Neuronal stem cell (in vitro differentiated cells): ENCODE measurements around the gene ZBBX.

Experiments
- DNase-seq: peaks from one replicate; pipeline ENCODE4 v3.0.0-alpha.2; 2013; ENCODE audit warnings: low spot score
- H2AFZ ChIP-seq: one replicate; pipeline ENCODE4 v1.6.1; 2013; ENCODE audit warnings: mild to moderate bottlenecking, low read length, inconsistent platforms
- H2AK5ac ChIP-seq: 2 replicates; pipeline ENCODE4 v1.6.1; 2013; ENCODE audit warnings: low read depth, mild to moderate bottlenecking, inconsistent platforms, low read length, moderate library complexity, mixed read lengths
- H2BK120ac ChIP-seq: 2 replicates; pipeline ENCODE4 v1.6.1; 2013; ENCODE audit warnings: low read depth, mild to moderate bottlenecking, inconsistent platforms, low read length, moderate library complexity, mixed read lengths
- H2BK12ac ChIP-seq: one replicate; pipeline ENCODE4 v1.6.1; 2013; ENCODE audit warnings: low read length, inconsistent platforms
- H2BK15ac ChIP-seq: 2 replicates; pipeline ENCODE4 v1.6.1; 2013; ENCODE audit warnings: mild to moderate bottlenecking, low read length, inconsistent platforms, mixed read lengths
- H2BK5ac ChIP-seq: one replicate; pipeline ENCODE4 v1.6.1; 2013; ENCODE audit warnings: inconsistent platforms, mild to moderate bottlenecking, low read length, moderate library complexity
- H3K14ac ChIP-seq: one replicate; pipeline ENCODE4 v1.6.1; 2013; ENCODE audit warnings: low read length, inconsistent platforms
- H3K18ac ChIP-seq: 2 replicates; pipeline ENCODE4 v1.6.1; 2013; ENCODE audit warnings: low read length, inconsistent platforms
- H3K23ac ChIP-seq: 2 replicates; pipeline ENCODE4 v1.6.1; 2013; ENCODE audit warnings: low read depth, mild to moderate bottlenecking, mixed read lengths, low read length, inconsistent platforms; ENCODE audit not compliant: poor library complexity
- H3K27ac ChIP-seq: replicated peaks from 3 replicates; pipeline ENCODE4 v1.5.1; 2013; ENCODE audit warnings: low read length, inconsistent platforms
- H3K27me3 ChIP-seq, 3 experiments: 2 replicates each; pipeline ENCODE4 v1.6.1; 2013; ENCODE audit warnings: low read length in 3 of 3, mild to moderate bottlenecking in 2 of 3, inconsistent platforms in 1 of 3, low read depth in 1 of 3, mixed read lengths in 1 of 3, moderate library complexity in 1 of 3; ENCODE audit not compliant: control insufficient read depth in 3 of 3, insufficient read depth in 3 of 3
- H3K36me3 ChIP-seq, 2 donors: replicated peaks in 1 of 2; 2 replicates each; pipeline ENCODE4 v1.6.1; 2013; ENCODE audit warnings: low read length in 2 of 2; ENCODE audit not compliant: control insufficient read depth in 2 of 2, insufficient read depth in 2 of 2
- H3K4ac ChIP-seq: 2 replicates; pipeline ENCODE4 v1.6.1; 2013; ENCODE audit warnings: inconsistent platforms, mild to moderate bottlenecking, low read length, moderate library complexity
- H3K4me1 ChIP-seq, 2 donors: 1 replicate in 1 of 2; 2 replicates in 1 of 2; pipeline ENCODE4 v1.6.1; 2013; ENCODE audit warnings: low read length in 2 of 2, low read depth in 1 of 2; ENCODE audit not compliant: control insufficient read depth in 2 of 2, insufficient read depth in 1 of 2
- H3K4me2 ChIP-seq: one replicate; pipeline ENCODE4 v1.6.1; 2013; ENCODE audit warnings: mild to moderate bottlenecking, low read length, inconsistent platforms; ENCODE audit not compliant: insufficient read depth, poor library complexity, severe bottlenecking
- H3K4me3 ChIP-seq, 2 donors: 2 replicates each; pipeline ENCODE4 v1.5.1; 2013; ENCODE audit warnings: low read length in 2 of 2, mild to moderate bottlenecking in 2 of 2, inconsistent platforms in 1 of 2, moderate library complexity in 1 of 2
- H3K79me1 ChIP-seq: one replicate; pipeline ENCODE4 v1.6.1; 2013; ENCODE audit warnings: low read depth, mild to moderate bottlenecking, inconsistent platforms, low read length, moderate library complexity
- H3K9ac ChIP-seq: one replicate; pipeline ENCODE4 v1.6.1; 2013; ENCODE audit warnings: mild to moderate bottlenecking, low read depth, low read length, inconsistent platforms; ENCODE audit not compliant: poor library complexity
- H3K9me3 ChIP-seq, 2 donors: replicated peaks in 1 of 2; 2 replicates each; pipeline versions ENCODE3 to v1.6.1; 2013; ENCODE audit warnings: low read length in 2 of 2, mild to moderate bottlenecking in 2 of 2, inconsistent platforms in 1 of 2, low read depth in 1 of 2, mixed read lengths in 1 of 2, moderate library complexity in 1 of 2; ENCODE audit not compliant: control insufficient read depth in 2 of 2, insufficient read depth in 1 of 2
- H4K8ac ChIP-seq: one replicate; pipeline ENCODE4 v1.6.1; 2013; ENCODE audit warnings: low read depth, mild to moderate bottlenecking, inconsistent platforms, low read length, moderate library complexity
- H4K91ac ChIP-seq: one replicate; pipeline ENCODE4 v1.6.1; 2013; ENCODE audit warnings: low read length, low read depth, mild to moderate bottlenecking, inconsistent platforms; ENCODE audit not compliant: poor library complexity
- WGBS, 2 donors: extraction: QIAGEN DNeasy Blood & Tissue Kit; methylation state at CpG; one replicate each; pipeline ENCODE4 v1.1.7; 2013; ENCODE audit warnings: missing lambda C conversion rate in 2 of 2, mixed read lengths in 1 of 2; ENCODE audit not compliant: insufficient read length in 2 of 2, insufficient replicate concordance in 1 of 2; ENCODE audit errors: extremely low coverage in 2 of 2; 5-methylcytosine and 5-hydroxymethylcytosine counted together

ZBBX gene

DNA sequence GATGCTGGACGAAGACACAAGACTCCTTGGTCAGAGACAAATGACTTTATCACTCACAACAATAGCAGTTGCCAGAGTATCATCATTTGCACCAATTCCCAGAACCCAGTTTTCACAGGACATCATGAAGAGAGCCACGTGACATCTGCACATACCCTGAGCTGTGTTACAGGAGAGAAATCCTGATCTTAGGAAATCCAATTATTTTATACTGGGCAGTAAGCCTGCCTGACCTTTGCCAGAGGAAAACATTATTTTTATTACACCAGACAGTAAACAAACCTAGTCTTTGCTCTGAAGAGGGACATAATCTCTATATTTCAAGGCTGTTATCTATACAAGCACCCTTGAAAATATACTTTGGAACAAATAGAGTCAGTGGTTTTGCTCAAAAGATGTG, 77.4 kb downstream of the ZBBX start:
- no peak overlapping the region for H2BK5ac ChIP-seq
- no peak overlapping the region for H2BK15ac ChIP-seq
- no peak overlapping the region for H3K23ac ChIP-seq
- H4K8ac ChIP-seq: no peak overlapping the region
- no peaks in the 10 kb centered on the region for H3K79me1 ChIP-seq
- H3K18ac ChIP-seq: no peak overlapping the region
- no peaks in the 10 kb centered on the region for H3K9me3 ChIP-seq
- H3K4me2 ChIP-seq: no peak overlapping the region
- no peak overlapping the region for H3K4ac ChIP-seq
- no peak overlapping the region for H2AFZ ChIP-seq
- no peak overlapping the region for H3K4me3 ChIP-seq
- H3K14ac ChIP-seq: no peak overlapping the region
- H2AK5ac ChIP-seq: no peak overlapping the region
- no peak overlapping the region for H3K27ac ChIP-seq
- DNase-seq: no peak
- H2BK120ac ChIP-seq: no peak overlapping the region
- no peak overlapping the region for H4K91ac ChIP-seq
- H3K27me3 ChIP-seq: no peaks in the 10 kb centered on the region
- no peaks in the 10 kb centered on the region for H3K4me1 ChIP-seq
- H3K36me3 ChIP-seq: no peaks in the 10 kb centered on the region
- H3K9ac ChIP-seq: no peak overlapping the region
- WGBS, 2 donors: no CpG with 5 or more reads among the region's 2 CpGs
- H2BK12ac ChIP-seq: no peak overlapping the region

DNA sequence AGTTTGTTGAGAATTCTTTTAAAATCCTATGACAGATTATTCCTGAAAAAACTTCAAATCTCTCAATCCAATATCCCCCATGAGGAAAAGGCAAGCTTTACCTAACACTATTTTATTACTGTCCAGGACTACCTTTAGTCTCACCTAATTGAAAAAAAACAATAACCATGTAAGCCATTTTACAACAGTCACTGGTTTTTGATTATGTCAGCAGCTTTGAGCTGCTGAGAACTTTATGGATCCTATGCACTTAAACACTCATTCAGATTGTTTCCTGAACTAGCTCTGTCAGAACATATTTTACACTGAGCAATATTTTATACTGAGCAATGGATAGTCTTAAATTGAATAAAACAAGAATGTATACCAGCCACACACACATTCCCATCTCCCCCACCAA, 79.9 kb downstream of the ZBBX start:
- Histone ChIP-seq H3K23ac (no peak overlapping the region), H3K4me1 (no peaks in the 10 kb centered on the region), H3K4me2 (no peak overlapping the region), H2AK5ac (no peak overlapping the region), H2AFZ (no peak overlapping the region), H2BK12ac (no peak overlapping the region), H3K27me3 (no peaks in the 10 kb centered on the region), H2BK5ac (no peak overlapping the region), H3K79me1 (no peaks in the 10 kb centered on the region), H3K9me3 (no peaks in the 10 kb centered on the region), H4K8ac (no peak overlapping the region), H3K9ac (no peak overlapping the region), H2BK15ac (no peak overlapping the region), H3K27ac (no peak overlapping the region), H4K91ac (no peak overlapping the region), H3K18ac (no peak overlapping the region), H3K4ac (no peak overlapping the region), H3K4me3 (no peak overlapping the region), H2BK120ac (no peak overlapping the region), H3K36me3 (no peaks in the 10 kb centered on the region), H3K14ac (no peak overlapping the region)
- no peak for DNase-seq

DNA sequence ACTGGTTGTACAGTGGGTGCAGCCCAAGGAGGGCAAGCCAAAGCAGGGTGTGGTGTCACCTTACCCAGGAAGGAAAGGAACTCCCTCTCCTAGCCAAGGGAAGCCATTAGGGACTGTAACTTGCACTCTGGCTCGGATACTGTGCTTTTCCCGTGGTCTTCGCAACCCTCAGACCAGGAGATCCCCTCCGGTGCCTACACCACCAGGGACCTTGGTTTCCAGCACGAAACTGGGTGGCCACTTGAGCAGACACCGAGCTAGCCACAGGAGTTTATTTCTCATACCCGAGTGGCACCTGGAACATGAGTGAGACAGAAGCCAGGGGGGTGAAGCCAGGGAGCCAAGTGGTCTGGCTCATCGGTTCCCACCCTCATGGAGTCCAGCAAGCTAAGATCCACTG, 90.7 kb downstream of the ZBBX start:
- H3K4me3 ChIP-seq: peak overlapping the region in 1 of 2 donors; percentile 18
- H3K79me1 ChIP-seq: no peaks in the 10 kb centered on the region
- H2BK120ac ChIP-seq: no peak overlapping the region
- no peak overlapping the region for H2BK5ac ChIP-seq
- H2AK5ac ChIP-seq: no peak overlapping the region
- H2AFZ ChIP-seq: no peak overlapping the region
- H2BK12ac ChIP-seq: no peak overlapping the region
- no peaks in the 10 kb centered on the region for H3K27me3 ChIP-seq
- no peaks in the 10 kb centered on the region for H3K4me1 ChIP-seq
- H3K18ac ChIP-seq: no peak overlapping the region
- H3K4ac ChIP-seq: no peak overlapping the region
- H3K4me2 ChIP-seq: no peak overlapping the region
- no peak overlapping the region for H3K14ac ChIP-seq
- no CpG with 5 or more reads among the region's 8 CpGs for WGBS, 2 donors
- no peak overlapping the region for H3K27ac ChIP-seq
- H3K9ac ChIP-seq: no peak overlapping the region
- no peak overlapping the region for H4K8ac ChIP-seq
- no peak overlapping the region for H2BK15ac ChIP-seq
- H3K9me3 ChIP-seq: no peaks in the 10 kb centered on the region
- H3K23ac ChIP-seq: no peak overlapping the region
- H3K36me3 ChIP-seq: no peaks in the 10 kb centered on the region
- DNase-seq: no peak
- no peak overlapping the region for H4K91ac ChIP-seq

DNA sequence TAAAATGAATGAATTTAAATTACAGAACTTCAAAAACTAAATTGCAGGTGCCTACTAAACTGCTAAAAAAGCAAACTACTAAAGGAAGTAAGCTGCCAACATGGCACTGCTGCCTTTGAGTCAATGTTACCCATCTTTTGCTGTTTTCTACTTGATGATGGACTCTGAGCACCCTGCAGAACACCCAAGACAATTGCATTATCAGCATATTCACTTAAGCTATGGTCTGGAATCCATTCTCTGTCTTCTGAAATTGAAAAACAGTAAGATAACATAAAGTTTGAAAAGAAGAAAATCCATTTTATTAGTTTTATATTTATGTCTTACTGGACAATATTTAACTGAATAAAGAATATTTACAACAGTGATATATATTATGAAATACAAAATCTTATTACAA, 91.4 kb downstream of the ZBBX start:
- Histone ChIP-seq H3K4me1 (no peaks in the 10 kb centered on the region), H2AK5ac (no peak overlapping the region), H2BK5ac (no peak overlapping the region), H3K4me2 (no peak overlapping the region), H3K9me3 (no peaks in the 10 kb centered on the region), H3K18ac (no peak overlapping the region), H3K79me1 (no peaks in the 10 kb centered on the region), H3K4ac (no peak overlapping the region), H2BK15ac (no peak overlapping the region), H3K27ac (no peak overlapping the region), H3K27me3 (no peaks in the 10 kb centered on the region), H2AFZ (no peak overlapping the region), H2BK120ac (no peak overlapping the region), H2BK12ac (no peak overlapping the region), H3K4me3 (no peak overlapping the region), H3K14ac (no peak overlapping the region), H3K23ac (no peak overlapping the region), H4K8ac (no peak overlapping the region), H3K36me3 (no peaks in the 10 kb centered on the region), H4K91ac (no peak overlapping the region), H3K9ac (no peak overlapping the region)
- DNase-seq: no peak
